Bronchial epithelial cell (primary cell): Measurements from ENCODE around the gene TNPO3. TPM values are rescaled to one million over a fixed set of nuclear protein-coding genes. Genes with fewer than 3 reads are reported as not detected.
"Not testable (repeated sequence)": the region's sequence is repeated elsewhere in the genome, so short reads cannot be mapped to it uniquely, and the experiment has no call there.

Experiments
- DNase-seq: peaks from one replicate; pipeline ENCODE4 v3.0.0-alpha.2; 2010; ENCODE audit warnings: low read depth
- FAIRE-seq: peaks from 2 replicates; lab custom pipeline; 2011; peaks lifted over from hg19 to GRCh38; lab: Jason Lieb, UNC
- H3K27me3 ChIP-seq: 2 replicates; pipeline ENCODE4 v1.5.1; 2011; ENCODE audit warnings: low read length; ENCODE audit not compliant: control insufficient read depth, insufficient read depth
- H3K36me3 ChIP-seq: 2 replicates; pipeline ENCODE4 v1.5.1; 2011; ENCODE audit warnings: low read length; ENCODE audit not compliant: control insufficient read depth, insufficient read depth
- H3K4me3 ChIP-seq: 2 replicates; pipeline ENCODE4 v1.5.1; 2011; ENCODE audit warnings: mild to moderate bottlenecking, low read depth, low read length, control low read depth
- total RNA-seq: library from RNA; depleted of rRNA; stranded (reverse); fragments of >200 nt; gene quantifications from 2 replicates; pipeline ENCODE4 v1.2.1, GENCODE V29; 2014
- TF ChIP-seq, protein P1 (sequence below): IDR thresholded peaks from 2 replicates; pipeline ENCODE4 v1.5.1; 2011; ENCODE audit warnings: mild to moderate bottlenecking, moderate library complexity, low read length, control low read depth, inconsistent platforms; ENCODE audit not compliant: insufficient read depth, severe bottlenecking

Gene TNPO3
- total RNA-seq, 1 donor from 2014 or later = 62.9 TPM

DNA sequence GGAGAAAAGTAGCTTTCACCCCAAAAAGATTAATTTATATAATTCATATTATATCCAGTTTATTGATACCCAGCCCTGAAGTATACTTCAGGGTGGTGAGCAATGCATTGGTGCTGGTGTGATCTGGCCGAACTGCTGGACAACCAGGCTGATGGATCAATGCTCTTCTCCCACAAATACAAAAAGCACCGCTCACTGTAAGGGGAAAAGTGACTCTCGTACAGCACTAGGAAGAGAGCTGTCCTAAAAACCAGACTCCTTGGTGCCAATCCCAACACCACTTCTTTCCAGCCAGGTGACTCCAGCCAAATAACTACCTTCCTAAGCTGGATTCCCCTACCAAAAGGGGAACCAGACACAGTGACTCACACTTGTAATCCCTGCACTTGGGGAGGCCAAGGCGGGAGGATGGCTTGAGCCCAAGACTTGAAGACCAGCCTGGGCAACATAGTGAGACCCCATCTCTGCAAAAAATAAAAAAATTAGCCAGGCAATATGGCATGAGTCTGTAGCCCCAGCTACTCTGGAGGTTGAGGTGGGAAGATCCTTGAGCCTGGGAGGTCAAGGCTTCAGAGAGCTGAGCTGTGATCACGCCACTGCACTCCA lies 13.1 kb upstream of the TNPO3 start:
- FAIRE-seq (no peak), DNase-seq (no peak)
- no peaks in the 10 kb centered on the region for H3K36me3 ChIP-seq
- no peak overlapping the region for H3K4me3 ChIP-seq
- TF ChIP-seq, protein P1, sequence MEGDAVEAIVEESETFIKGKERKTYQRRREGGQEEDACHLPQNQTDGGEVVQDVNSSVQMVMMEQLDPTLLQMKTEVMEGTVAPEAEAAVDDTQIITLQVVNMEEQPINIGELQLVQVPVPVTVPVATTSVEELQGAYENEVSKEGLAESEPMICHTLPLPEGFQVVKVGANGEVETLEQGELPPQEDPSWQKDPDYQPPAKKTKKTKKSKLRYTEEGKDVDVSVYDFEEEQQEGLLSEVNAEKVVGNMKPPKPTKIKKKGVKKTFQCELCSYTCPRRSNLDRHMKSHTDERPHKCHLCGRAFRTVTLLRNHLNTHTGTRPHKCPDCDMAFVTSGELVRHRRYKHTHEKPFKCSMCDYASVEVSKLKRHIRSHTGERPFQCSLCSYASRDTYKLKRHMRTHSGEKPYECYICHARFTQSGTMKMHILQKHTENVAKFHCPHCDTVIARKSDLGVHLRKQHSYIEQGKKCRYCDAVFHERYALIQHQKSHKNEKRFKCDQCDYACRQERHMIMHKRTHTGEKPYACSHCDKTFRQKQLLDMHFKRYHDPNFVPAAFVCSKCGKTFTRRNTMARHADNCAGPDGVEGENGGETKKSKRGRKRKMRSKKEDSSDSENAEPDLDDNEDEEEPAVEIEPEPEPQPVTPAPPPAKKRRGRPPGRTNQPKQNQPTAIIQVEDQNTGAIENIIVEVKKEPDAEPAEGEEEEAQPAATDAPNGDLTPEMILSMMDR = no peak
- no peaks in the 10 kb centered on the region for H3K27me3 ChIP-seq

GRCh38 chr7:129067132-129067561 lies 12.2 kb upstream of the TNPO3 start:
- not testable (repeated sequence) for H3K36me3 ChIP-seq, FAIRE-seq, H3K27me3 ChIP-seq, H3K4me3 ChIP-seq, DNase-seq

GRCh38 chr7:129066290-129067131 lies 11.6 kb upstream of the TNPO3 start:
- peak; percentile 73 for DNase-seq
- H3K4me3 ChIP-seq = no peak overlapping the region
- TF ChIP-seq, protein P1 = no peak
- H3K27me3 ChIP-seq = no peaks in the 10 kb centered on the region
- H3K36me3 ChIP-seq = no peaks in the 10 kb centered on the region
- no peak for FAIRE-seq

DNA sequence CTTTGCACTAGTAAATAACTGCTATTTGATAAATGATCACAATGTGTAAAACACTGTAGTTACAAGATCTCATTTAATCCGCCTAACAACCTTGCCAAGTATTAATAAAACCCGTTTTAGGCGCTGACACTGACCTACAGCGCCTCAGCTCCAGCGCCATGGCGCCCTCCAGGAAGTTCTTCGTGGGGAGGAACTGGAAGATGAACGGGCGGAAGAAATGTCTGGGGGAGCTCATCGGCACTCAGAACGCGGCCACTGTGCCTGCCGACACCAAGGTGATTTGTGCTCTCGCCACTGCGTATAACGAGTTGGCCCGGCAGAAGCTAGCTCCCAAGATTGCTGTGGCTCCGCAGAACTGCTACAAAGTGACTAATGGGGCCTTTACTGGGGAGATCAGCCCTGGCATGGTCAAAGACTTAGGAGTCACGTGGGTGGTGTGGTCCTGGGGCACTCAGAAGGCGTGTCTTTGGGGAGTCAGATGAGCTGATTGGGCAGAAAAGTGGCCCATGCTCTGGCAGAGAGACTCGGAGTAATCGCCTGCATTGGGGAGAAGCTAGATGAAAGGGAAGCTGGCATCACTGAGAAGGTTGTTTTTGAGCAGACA lies 1.1 kb upstream of the TNPO3 start:
- no peak overlapping the region for H3K4me3 ChIP-seq
- FAIRE-seq = no peak
- H3K36me3 ChIP-seq = peaks cover 1% of the 10 kb centered on the region
- TF ChIP-seq, protein P1 = no peak
- no peak for DNase-seq
- no peaks in the 10 kb centered on the region for H3K27me3 ChIP-seq

GRCh38 chr7:129055294-129055816 lies 444 bp upstream of the TNPO3 start:
- no peak for FAIRE-seq

More at GRCh38 chr7:129055294-129055816, 444 bp upstream of the TNPO3 start:
- DNase-seq = no peak
- TF ChIP-seq, protein P1 = no peak
- Histone ChIP-seq H3K4me3 (peak overlapping the region; percentile 75), H3K36me3 (peaks cover 1% of the 10 kb centered on the region), H3K27me3 (no peaks in the 10 kb centered on the region)
